ENCODE data around the gene PLXNC1.
A peak's percentile ranks its signal among the peaks of the same experiment; 100 is the strongest.

Gene PLXNC1

DNA sequence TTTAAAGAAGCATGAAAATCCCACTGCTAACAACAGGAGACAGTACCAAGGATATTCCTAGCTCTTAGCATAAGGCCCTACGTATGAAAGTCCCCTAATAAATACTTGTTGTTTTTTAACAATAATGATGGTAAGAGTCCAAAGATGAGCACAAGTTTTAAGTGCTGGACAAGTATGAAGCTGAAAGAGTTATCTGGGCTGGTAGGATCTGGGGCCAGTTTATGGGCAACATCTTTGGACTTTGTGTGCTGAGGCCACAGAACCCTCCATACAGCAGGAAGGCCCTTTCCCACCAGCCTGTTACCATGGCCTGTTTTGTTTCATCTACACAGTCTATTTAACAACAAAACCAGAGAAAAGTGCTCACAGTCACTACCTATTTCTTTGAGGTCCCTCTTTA is 12.5 kb upstream of the PLXNC1 start:
- no peak for DNase-seq

- no peak for DNase-seq
Measured at GRCh38 chr12:94139816-94140215, 8.6 kb upstream of the PLXNC1 start.

GRCh38 chr12:94140556-94140955 is 7.8 kb upstream of the PLXNC1 start:
- peak in 1 of 2 experiments; percentile 65 for DNase-seq

DNA sequence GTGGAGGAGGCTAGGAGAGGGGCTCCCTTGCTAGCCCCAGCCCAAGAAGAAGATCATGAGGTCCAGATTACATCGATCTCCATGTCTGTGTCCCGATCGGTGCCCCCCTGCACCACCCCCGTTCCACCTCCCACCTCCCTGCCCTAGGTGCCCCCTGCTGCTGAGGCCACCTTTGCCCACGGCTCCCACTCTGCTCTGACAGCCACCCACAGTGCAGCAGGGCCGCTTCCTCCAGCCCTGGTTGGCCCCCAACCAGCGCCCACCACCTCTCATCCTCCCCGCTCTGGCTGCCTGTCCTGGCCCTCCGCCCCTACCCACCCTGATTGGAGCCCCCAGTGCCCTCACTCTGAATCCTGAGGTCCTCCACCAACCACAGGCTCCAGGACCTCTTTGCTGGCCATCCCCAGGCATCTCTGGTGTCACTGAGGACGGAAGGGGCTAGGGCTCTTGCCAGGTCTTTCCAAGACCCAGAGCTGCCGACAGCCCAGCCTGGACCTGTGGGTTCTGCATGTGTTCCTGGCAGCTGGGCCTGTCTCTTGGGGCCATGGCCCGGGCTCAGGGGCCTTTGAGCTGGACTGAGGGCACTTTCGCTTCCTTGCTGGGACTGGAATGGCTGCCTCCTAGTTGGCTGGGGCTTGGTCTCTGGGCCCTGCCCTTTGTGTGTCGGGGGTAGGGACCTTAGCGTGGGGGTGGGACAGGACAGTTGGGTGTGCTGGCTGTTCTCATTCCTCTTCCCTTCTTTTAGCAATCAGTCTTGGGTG is 7.2 kb upstream of the PLXNC1 start:
- no peak for DNase-seq

DNA sequence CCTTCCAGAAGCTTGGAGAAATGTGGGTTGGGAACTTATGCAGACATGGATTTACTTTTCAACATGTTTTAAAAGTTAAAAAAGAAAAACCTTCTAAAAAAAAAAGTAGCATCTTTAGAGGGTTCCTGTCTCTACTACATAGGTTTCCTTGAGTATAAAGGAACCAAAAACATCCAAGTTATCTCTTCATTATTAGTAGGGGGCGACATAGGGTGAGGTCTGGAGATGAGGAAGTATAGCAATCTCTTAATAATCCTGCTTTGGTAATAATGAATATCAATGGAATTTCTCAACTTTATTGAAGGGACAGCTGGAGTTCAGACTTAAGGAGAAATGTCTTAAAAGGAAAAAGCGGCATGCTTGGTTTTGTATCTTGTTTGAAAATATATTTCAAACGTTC is 6.5 kb upstream of the PLXNC1 start:
- no peak for DNase-seq

DNA sequence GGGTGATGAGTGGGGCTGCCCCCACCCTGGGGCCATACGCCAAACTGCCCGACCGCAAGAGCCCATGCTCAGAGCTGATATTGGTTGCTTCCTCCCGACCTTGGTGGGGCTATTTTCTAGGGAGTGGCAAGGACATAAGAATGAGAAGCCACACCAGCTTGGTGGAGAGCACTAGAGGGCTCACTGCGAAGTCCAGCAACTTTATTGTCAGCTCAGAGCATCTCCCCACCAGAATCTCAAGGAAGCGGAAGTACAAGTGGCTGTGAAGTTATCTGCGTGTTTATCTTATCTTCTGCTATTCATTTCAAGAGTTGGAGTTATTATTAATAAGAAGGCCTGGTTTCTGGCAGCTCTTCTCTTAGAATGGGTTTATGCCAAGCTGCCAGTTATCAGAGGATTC is 4.9 kb upstream of the PLXNC1 start:
- DNase-seq = no peak

GRCh38 chr12:94143951-94144350 is 4.4 kb upstream of the PLXNC1 start:
- DNase-seq = no peak

DNA sequence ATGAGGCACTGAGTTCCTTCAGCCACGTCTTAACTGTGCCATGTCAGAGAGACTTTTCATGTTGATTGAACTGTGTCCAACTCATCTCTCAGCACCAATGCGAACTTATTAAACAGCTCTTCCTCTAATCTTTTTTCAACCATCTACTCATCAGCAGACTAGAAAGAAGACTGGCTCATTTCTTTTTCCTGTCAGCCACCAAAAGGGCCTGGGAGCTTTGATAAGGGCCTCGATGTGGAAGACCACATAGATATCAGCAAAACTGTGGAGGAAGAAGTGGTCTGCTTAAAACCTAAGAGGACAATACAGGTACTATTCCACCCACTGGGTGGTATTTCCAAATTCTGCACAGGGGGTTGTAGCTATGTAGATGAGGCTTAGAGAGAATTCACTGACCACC is 3.6 kb upstream of the PLXNC1 start:
- no peak for DNase-seq

DNA sequence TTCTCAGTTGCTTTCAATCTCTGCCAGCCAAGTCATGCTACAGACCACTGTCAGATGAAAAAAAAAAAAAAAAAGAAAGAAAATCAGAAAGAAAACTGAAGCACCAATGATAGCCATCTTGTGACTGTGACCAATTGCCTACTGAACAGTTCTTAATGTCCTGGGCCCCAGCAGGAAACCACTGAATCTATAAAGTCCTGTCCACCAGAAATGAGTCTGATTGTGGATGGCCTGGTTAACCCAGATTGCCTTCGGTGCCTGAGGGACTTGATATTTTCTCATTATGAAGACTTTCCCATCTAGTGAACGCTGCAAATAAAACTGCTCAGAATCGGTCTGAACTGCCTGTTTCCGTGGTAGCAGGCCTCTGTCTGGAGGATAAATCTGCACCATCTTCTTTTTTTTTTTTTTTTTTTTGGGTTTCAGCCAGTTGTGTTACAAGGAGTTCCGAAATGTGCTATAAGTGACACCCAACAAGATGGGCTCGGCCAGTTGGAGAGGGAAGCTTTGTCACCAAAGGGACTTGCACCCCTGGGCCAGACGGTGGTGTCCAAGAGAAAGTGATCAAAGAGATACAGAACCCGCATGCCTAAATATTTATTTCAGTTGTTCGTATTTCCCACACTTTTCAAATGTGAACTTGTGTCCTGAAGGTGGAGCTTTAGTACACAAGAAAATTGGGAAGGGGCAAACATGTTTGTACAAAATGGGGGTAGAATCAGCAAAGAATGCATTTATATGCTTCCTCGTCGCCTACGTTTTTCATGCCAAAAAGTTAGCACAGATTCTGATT is 3.0 kb upstream of the PLXNC1 start:
- DNase-seq = peak; percentile 23 to 40

DNA sequence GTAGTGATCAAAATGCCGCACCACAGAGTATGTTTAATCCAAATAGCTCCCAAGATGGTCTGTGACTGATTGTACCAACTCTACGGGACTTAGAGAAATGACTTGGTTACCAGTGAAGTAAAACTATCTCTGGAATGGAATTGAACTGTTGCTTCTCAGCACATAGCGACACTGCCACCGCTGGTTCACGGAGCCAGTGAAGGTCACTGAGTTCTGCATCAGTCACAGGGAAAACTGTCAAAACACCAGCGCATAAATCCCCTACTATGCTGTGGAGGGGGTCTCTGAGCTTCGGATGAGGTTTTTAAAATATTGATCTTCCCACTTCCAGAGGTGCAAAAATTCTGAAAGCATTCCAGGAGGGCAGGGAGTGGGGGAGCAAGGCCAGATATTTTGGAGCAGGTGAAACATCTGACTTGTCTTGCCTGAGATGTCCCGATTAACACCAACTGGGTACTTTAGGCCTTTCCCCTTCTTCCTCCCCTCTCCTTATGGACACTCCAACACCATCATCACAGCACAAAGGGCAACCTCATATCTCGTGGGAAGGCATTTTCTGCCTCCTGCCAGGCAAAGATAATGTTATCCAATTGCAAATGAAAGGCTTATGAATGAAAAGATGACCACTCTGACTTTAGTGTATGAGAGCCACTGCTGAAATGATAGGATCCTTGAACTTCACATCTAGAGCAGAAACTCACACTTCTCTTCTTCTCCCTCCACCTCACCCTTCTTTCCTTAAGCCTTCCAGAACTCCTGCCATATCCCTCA is 2.0 kb upstream of the PLXNC1 start:
- no peak for DNase-seq

- peak in 1 of 2 experiments; percentile 28 for DNase-seq
Measured at GRCh38 chr12:94147387-94147990, 888 bp upstream of the PLXNC1 start.

- no peak for DNase-seq
Measured at GRCh38 chr12:94148739-94149118, 352 bp downstream of the PLXNC1 start.

DNA sequence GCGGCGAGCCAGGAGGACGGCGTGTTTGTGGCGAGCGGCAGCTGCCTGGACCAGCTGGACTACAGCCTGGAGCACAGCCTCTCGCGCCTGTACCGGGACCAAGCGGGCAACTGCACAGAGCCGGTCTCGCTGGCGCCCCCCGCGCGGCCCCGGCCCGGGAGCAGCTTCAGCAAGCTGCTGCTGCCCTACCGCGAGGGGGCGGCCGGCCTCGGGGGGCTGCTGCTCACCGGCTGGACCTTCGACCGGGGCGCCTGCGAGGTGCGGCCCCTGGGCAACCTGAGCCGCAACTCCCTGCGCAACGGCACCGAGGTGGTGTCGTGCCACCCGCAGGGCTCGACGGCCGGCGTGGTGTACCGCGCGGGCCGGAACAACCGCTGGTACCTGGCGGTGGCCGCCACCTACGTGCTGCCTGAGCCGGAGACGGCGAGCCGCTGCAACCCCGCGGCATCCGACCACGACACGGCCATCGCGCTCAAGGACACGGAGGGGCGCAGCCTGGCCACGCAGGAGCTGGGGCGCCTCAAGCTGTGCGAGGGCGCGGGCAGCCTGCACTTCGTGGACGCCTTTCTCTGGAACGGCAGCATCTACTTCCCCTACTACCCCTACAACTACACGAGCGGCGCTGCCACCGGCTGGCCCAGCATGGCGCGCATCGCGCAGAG is 873 bp downstream of the PLXNC1 start:
- DNase-seq = peak in 1 of 2 experiments; percentile 54

DNA sequence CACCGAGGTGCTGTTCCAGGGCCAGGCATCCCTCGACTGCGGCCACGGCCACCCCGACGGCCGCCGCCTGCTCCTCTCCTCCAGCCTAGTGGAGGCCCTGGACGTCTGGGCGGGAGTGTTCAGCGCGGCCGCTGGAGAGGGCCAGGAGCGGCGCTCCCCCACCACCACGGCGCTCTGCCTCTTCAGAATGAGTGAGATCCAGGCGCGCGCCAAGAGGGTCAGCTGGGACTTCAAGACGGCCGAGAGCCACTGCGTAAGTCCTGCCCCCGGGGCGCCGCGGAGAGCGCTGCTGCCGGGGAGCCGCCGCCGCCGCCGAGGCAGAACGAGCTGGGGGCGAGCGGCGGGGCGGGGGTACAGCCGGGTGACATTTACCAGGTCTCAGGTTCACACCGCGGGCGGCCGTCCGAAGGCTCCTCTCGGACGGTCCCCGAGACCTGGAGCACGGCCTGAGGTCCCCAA is 1.4 kb downstream of the PLXNC1 start:
- DNase-seq = peak in 1 of 2 experiments; percentile 42

DNA sequence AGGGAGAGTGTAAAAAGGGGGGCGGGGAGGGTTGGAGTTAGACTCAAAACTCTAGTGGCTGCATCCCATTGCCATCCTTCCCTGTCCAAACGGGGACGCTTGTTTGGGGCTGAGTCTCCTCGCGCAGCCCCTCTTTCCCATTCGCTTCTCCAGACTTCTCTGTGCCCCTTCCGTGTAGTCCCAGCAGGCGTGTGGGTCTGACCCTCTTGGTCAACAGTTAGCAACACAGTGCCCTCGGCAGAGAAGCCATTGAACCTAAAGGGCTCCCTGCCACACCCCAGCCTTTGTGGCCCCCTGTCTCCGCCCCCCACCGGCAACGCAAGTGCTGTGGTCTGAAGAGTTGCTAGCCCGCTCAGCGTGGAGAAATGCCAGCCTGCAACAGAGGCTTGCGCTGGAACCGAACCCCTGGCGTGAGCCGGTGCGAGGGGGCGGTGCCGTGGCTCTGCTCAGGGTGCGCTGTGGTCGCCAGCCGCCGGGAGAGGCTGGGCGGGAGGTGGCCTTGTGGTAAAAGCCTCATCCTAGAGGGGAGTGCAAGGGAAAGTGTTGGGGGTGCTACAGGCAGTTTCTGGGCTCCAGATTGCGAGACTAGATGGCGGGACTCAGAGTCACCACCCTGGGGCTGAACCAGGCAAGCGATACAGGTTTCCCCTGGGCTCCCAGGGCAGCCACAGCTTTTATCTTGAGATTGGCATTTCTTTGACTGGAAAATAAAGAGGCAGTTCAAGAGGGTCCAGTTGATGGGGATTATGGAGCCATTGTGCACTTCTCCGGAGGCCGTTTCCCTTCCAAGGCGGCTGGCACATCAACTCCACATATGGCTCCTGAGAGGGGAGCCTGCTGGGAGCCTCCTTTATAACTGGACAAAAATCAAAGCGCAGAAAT is 2.1 kb downstream of the PLXNC1 start:
- DNase-seq = peak in 1 of 2 experiments; percentile 28

GRCh38 chr12:94151582-94151981 is 3.2 kb downstream of the PLXNC1 start:
- peak in 1 of 2 experiments; percentile 53 for DNase-seq

DNA sequence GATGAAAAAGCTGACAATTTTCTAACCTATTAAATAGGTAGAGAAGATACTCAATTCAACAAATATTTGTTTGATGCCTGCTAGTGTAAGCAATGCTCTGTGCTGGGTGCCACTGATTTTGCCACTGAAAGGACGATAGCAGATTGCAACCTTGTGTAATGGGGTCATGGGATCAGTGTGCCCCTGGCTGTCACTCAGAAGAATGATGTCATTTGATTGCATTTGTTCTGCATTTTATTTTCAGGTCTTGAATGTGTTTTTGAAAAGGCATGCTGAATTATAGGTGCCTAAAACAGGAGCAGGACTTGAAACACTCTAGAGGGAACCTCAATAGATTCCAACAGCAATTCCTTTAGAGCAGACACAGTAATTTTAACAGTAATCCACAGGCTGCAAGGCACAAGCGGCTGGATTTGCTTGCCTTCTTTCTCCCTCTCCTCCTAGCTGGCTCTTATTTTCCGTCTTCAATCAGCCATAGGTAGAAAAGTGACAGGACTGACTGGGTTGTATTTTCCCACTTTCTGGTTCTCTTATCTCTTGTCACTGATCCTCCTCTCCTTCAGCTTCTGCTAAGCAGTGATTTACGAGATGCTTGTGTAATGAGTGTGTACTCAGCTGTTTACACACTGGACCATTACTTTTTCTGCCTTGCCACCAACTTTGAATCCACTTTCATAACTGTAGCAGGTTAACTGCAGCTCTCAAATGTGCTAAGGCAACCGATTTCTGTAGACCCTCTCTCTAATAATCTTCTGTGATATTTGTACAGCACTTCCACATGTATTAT is 4.1 kb downstream of the PLXNC1 start:
- DNase-seq = no peak

GRCh38 chr12:94157181-94157580 is 8.8 kb downstream of the PLXNC1 start:
- no peak for DNase-seq

DNA sequence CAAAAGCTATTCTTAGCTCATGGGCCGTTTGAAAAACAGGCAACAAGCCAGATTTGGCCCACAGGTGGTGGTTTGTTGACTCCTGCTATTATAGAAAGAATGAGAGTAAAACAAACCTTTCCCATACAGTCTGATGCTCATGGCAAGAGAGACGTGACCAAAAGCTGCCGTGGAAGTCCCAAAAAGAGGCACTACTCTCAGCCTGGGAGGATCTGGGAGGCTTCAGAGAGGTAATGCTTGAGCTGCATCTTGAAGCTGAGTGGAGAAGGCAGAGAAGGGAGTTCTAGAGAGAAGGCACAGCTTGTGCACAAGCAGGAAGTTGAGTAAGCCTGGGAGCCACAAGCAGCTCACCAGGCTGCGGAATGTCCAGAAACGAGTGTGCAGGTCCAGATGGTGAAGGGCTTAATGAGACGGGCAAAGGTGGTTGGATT is 9.6 kb downstream of the PLXNC1 start:
- no peak for DNase-seq

DNA sequence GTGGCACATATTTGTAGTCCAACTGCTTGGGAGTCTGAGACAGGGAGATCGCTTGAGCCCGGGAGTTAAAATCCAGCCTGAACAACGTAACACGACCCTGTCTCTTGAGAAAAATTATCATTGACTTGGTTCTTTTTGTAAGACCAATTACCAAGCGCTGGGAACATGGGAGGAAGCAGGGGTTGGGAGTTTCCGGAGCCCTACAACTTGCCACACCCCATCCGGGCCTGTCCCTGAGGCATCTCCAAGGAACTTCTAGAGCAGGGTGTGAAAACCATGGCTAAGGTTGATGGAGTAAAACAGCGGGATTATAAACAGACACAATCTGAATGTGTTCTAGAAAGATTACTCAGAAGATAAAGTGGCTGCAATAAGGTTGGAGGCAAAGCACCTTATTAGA is 10.3 kb downstream of the PLXNC1 start:
- no peak for DNase-seq

All from NCI-H526 (cell line).